ENCODE data around the gene HOXD10.

HOXD10 gene

DNA sequence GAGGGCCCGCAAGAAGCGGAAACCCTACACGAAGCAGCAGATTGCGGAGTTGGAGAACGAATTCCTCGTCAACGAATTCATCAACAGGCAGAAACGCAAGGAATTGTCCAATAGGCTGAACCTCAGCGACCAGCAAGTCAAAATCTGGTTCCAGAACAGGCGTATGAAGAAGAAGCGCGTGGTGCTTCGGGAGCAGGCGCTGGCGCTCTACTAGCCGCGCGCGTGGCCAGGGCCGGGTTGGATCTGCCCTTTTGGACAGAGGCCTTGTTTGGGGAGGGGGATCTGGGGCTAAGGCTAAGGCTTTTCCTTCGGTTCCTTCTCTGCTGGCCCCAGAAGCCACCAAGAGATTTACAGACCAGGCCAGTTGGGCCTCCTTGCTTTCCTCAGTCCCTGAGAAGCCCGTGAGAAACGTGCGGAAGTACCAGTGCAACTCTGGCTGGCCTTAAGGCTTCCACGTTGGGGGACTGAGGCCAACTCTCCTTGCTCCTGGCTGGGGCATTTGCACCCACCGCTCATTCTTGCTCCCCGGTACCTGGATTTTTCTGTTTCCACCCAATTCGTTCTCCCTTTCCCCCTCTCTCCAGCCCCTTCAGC lies 15.9 kb upstream of the HOXD10 start:
- Histone ChIP-seq H3K9me3 (replicated peaks; ENCODE audit: low read length) (no peaks in the 10 kb centered on the region), H3K36me3 (ENCODE audit: insufficient read depth, low read length) (no peaks in the 10 kb centered on the region), H3K27me3 (ENCODE audit: control insufficient read depth, insufficient read depth, low read length) (peaks cover 99% of the 10 kb centered on the region), H3K9ac (ENCODE audit: low read depth, low read length) (no peak overlapping the region), H3K4me2 (ENCODE audit: low read length) (no peak overlapping the region), H3K4me3 (ENCODE audit: low read length) (no peak overlapping the region), H3K4me1 (ENCODE audit: control insufficient read depth, insufficient read depth, low read length) (peaks cover 19% of the 10 kb centered on the region)

DNA sequence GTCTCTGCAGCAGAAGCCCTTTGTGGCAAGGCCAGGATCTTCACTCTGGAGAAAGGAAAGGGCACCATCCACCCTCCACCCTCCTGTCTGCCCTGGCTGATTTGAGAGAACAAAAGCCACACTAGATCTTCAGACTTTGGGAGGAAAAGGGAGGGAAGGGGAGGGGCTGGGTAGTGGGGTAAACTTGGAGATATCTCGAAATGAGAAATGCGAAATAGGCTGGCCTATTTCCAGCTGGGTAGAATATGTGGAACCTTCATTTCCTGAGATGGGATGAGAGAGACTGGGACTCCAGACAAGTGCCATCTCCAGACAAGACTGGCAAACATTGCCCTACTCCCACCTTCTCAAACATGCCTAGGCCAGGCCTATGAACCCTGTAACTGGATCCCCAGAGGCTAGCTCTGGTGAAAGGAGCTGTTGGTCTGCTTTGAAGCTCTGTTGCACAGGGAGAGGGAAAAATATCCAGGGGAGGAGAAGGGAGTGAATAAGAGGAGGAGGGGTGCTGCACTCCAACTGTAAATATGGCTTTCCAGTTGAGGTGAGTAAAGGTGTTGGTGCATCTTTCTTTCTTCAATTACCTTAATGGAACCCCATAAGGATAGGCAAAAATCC lies 15.3 kb upstream of the HOXD10 start:
- Histone ChIP-seq H3K9ac (ENCODE audit: low read depth, low read length) (no peak overlapping the region), H3K4me2 (ENCODE audit: low read length) (no peak overlapping the region), H3K36me3 (ENCODE audit: insufficient read depth, low read length) (no peaks in the 10 kb centered on the region), H3K9me3 (replicated peaks; ENCODE audit: low read length) (no peaks in the 10 kb centered on the region), H3K4me3 (ENCODE audit: low read length) (no peak overlapping the region), H3K27me3 (ENCODE audit: control insufficient read depth, insufficient read depth, low read length) (peaks cover 99% of the 10 kb centered on the region), H3K4me1 (ENCODE audit: control insufficient read depth, insufficient read depth, low read length) (peaks cover 19% of the 10 kb centered on the region)

DNA sequence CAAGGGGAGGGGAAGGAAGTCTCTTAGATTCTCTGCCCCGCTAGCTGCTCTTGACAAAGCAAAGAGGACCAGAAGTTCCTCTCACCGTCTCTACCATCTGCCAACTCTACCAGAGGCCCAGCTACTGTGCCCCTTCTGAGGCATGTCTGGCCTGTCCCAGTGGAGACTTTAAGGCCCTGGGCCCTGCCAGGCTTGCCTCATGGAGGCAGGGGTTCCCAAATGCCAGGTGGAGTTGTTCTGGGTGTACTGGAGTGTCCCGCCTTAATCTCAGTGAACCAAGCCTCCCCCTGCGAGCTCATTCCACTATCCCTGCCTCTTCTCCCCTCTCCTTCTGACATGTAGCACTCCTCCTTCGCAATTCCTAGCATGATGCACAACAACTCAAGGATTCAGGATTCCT lies 14.7 kb upstream of the HOXD10 start:
- Histone ChIP-seq H3K36me3 (ENCODE audit: insufficient read depth, low read length) (no peaks in the 10 kb centered on the region), H3K9ac (ENCODE audit: low read depth, low read length) (no peak overlapping the region), H3K9me3 (replicated peaks; ENCODE audit: low read length) (no peaks in the 10 kb centered on the region), H3K4me2 (ENCODE audit: low read length) (no peak overlapping the region), H3K4me3 (ENCODE audit: low read length) (no peak overlapping the region), H3K27me3 (ENCODE audit: control insufficient read depth, insufficient read depth, low read length) (peaks cover 99% of the 10 kb centered on the region), H3K4me1 (ENCODE audit: control insufficient read depth, insufficient read depth, low read length) (peaks cover 19% of the 10 kb centered on the region)

DNA sequence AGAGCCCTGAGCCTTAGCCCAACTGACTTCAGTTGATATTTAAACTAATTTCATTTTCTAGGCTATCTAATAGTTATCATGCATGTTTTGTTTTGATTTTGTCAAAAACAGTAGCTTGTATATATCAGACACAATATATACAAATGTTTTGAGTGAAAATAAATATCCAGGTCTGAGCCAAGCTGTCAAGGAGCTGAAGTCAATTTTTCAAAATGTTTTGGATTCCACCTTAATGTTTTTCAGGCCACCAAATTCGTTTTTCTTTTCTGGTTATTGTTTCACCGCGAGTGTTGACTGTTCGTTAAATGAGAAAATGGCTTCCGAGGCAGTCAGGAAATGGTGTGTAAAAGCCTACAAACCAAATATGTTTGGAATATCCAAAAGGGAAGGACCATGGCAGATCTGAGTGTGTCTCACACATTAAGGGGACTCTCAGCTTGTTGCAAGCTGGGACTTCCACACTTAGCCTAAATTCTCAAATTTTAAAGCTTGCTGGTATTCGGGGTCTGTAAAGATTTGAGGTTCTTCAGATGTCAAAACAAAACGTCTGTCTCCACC lies 14.2 kb upstream of the HOXD10 start:
- Histone ChIP-seq H3K4me3 (ENCODE audit: low read length) (no peak overlapping the region), H3K27me3 (ENCODE audit: control insufficient read depth, insufficient read depth, low read length) (peaks cover 98% of the 10 kb centered on the region), H3K36me3 (ENCODE audit: insufficient read depth, low read length) (no peaks in the 10 kb centered on the region), H3K4me2 (ENCODE audit: low read length) (no peak overlapping the region), H3K4me1 (ENCODE audit: control insufficient read depth, insufficient read depth, low read length) (peaks cover 19% of the 10 kb centered on the region), H3K9ac (ENCODE audit: low read depth, low read length) (no peak overlapping the region), H3K9me3 (replicated peaks; ENCODE audit: low read length) (no peaks in the 10 kb centered on the region)

DNA sequence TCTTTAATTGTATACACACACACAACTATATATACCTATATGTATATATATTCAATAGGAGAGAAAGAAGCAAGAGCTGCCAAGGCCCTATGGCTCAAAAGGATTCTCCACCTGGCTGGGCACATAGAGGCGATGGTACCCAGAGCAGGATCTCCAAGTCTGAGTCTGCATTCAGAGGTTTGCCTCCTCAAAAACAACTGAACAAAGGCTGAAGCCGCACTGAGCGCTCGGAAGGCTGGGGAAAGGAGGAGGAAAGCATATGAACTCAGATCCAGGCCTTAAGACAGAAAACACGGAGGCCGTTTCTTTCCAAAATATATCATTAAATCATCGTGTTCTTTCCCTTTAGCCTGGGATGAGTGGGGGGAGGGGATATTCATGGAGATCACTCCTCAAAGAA lies 13.4 kb upstream of the HOXD10 start:
- Histone ChIP-seq H3K4me1 (ENCODE audit: control insufficient read depth, insufficient read depth, low read length) (peaks cover 18% of the 10 kb centered on the region), H3K9ac (ENCODE audit: low read depth, low read length) (no peak overlapping the region), H3K27me3 (ENCODE audit: control insufficient read depth, insufficient read depth, low read length) (peaks cover 93% of the 10 kb centered on the region), H3K4me3 (ENCODE audit: low read length) (no peak overlapping the region), H3K4me2 (ENCODE audit: low read length) (no peak overlapping the region), H3K36me3 (ENCODE audit: insufficient read depth, low read length) (no peaks in the 10 kb centered on the region), H3K9me3 (replicated peaks; ENCODE audit: low read length) (no peaks in the 10 kb centered on the region)

DNA sequence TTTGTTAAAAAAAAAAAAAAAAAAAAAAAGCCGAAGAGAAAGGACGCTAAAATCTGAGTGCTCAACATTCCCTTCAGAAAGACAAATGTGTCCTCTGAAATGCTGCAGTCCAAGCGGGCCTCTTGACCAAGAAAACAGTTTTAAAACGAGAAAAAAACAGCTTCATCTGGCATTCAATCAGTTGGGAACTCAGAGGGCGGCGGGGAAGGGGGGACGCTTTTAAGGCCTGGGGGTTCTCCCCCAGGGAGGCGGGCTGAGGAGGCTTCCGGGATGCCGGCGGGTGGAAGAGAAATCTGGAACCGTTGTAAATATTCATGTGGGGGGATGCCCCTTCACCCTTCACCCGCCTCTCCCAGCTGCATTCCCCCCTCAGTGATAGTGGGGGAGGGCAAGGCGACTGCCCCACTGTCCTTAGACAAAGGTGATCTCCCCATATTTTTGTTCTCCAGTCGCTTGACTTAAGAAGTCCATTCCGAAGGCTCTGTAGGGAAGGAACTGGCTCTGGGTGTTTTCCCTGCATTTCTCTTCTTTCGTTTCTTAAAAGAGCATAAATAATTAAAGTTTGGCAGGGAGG lies 12.7 kb upstream of the HOXD10 start:
- H3K27me3 ChIP-seq (ENCODE audit: control insufficient read depth, insufficient read depth, low read length): peaks cover 93% of the 10 kb centered on the region
- peaks cover 18% of the 10 kb centered on the region for H3K4me1 ChIP-seq (ENCODE audit: control insufficient read depth, insufficient read depth, low read length)
- H3K36me3 ChIP-seq (ENCODE audit: insufficient read depth, low read length): no peaks in the 10 kb centered on the region
- H3K4me2 ChIP-seq (ENCODE audit: low read length): peak overlapping the region; percentile 62
- no peak overlapping the region for H3K4me3 ChIP-seq (ENCODE audit: low read length)
- no peak overlapping the region for H3K9ac ChIP-seq (ENCODE audit: low read depth, low read length)
- no peaks in the 10 kb centered on the region for H3K9me3 ChIP-seq (replicated peaks; ENCODE audit: low read length)

DNA sequence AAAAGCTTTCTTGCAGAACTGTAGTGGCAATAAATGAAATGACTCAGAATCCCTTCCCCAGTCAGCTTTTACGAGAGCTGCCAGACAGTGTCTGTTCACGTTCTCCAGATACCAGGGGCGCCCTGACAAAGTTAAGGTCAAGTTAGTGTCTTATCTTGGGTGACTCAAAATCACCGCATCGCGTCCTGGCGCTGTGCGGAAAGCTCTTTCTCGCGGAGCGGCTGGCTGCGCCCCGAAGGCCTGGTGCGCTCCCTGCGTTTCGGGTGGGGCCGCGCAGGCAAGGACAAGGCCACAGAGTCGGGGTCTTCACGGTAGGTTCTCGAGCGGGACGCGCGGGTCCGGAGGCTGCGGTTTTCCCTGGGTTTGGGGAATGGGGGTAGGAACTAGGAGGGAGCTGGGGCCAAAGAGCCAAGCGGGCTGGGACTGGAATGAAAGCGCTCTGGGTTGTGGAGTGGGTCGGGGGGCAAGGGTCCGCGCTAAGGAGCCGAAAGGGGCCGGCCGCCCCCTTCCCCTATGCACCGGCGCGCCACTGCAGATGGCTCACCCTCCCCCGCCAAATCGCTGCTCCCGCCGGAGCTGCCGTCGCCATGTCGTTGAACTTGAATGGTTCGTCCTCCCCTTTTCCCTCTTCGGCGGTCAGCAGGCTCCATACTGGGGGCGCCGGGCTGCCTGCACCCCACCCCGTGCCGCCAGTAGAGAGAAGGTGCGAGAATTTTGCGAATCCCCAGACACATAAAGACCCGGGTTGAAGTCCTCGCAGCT lies 12.1 kb upstream of the HOXD10 start:
- peaks cover 93% of the 10 kb centered on the region for H3K27me3 ChIP-seq (ENCODE audit: control insufficient read depth, insufficient read depth, low read length)
- peak overlapping the region; percentile 62 for H3K4me2 ChIP-seq (ENCODE audit: low read length)
- no peak overlapping the region for H3K9ac ChIP-seq (ENCODE audit: low read depth, low read length)
- peak overlapping the region; percentile 46 for H3K4me3 ChIP-seq (ENCODE audit: low read length)
- no peaks in the 10 kb centered on the region for H3K36me3 ChIP-seq (ENCODE audit: insufficient read depth, low read length)
- no peaks in the 10 kb centered on the region for H3K9me3 ChIP-seq (replicated peaks; ENCODE audit: low read length)
- H3K4me1 ChIP-seq (ENCODE audit: control insufficient read depth, insufficient read depth, low read length): peaks cover 18% of the 10 kb centered on the region

DNA sequence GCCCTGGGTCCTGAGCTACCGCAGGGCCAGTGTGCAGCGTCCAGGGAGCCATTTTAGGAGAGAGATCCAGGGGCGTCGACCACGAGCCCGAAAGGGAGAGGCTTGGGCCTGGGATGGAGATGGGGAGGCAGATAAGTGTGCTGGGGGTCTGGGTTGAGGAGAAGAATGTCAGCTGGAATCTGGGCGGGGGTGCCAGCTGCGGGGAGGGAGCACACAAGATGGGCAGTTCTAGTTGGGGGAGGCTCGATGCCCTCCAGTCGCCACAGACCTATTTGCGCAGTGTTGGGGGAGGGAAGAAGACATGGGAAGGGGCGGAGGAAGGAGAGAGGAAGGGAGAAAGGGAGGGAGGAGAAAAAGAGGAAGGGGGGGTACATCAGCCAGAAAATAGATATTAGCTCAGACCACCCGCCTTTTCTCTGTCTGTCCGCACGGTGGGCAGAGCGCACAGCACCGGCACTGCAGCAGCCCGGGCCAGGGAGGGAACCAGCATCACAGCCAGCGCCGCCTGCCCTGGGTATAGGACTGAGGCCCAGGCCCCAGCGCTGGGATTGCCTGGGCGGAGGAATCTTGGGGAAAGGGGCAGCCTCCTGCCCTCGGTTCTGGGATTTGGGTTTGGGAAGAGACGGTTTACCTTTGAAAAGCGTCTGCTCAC lies 11.4 kb upstream of the HOXD10 start:
- peaks cover 18% of the 10 kb centered on the region for H3K4me1 ChIP-seq (ENCODE audit: control insufficient read depth, insufficient read depth, low read length)
- H3K36me3 ChIP-seq (ENCODE audit: insufficient read depth, low read length): no peaks in the 10 kb centered on the region
- no peak overlapping the region for H3K9ac ChIP-seq (ENCODE audit: low read depth, low read length)
- H3K9me3 ChIP-seq (replicated peaks; ENCODE audit: low read length): no peaks in the 10 kb centered on the region
- H3K27me3 ChIP-seq (ENCODE audit: control insufficient read depth, insufficient read depth, low read length): peaks cover 93% of the 10 kb centered on the region
- peak overlapping the region; percentile 62 for H3K4me2 ChIP-seq (ENCODE audit: low read length)
- H3K4me3 ChIP-seq (ENCODE audit: low read length): peak overlapping the region; percentile 46

DNA sequence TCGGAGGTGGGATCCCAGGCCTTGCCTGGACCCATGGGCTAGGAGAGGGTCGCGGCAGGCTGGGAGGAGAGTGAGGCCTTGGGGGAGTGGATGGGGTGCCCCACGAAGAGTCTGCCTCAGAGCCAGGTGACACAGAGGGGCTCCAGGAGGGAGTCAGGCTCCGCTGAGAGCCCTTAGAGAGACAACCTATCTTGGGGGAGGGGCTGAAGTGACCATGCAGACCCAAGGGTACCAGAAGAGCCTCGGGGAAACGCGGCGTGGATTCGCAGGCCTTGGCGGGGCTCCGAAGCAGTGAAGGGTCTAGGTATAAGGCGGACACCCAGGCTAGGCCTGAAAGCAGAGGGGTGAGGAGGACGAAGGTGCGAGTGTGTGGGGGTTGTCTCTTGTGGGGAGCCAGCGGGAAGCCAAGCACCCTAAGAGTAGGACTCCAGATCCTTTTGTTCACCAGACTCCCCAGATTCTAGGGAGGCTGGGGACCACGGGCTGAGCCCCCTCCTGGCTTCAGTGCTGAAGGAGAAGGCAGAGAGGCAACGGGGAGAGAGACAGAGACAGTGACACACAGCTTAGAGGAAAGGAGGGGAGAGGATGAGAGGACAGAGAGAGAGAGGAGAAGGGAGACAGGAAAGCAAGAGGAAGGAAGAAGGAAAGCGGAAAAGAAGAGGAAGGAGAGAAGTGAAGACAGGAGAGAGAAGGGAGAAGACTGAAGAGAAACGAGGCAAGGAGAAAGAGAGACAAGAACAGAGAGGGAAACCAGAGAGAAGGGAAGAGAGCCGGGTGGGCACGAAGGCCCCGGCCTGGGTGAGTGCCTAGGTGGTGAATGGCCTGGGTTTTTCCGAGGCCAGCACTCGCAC lies 10.6 kb upstream of the HOXD10 start:
- no peak overlapping the region for H3K4me3 ChIP-seq (ENCODE audit: low read length)
- no peaks in the 10 kb centered on the region for H3K9me3 ChIP-seq (replicated peaks; ENCODE audit: low read length)
- no peak overlapping the region for H3K9ac ChIP-seq (ENCODE audit: low read depth, low read length)
- H3K4me2 ChIP-seq (ENCODE audit: low read length): no peak overlapping the region
- peaks cover 93% of the 10 kb centered on the region for H3K27me3 ChIP-seq (ENCODE audit: control insufficient read depth, insufficient read depth, low read length)
- H3K4me1 ChIP-seq (ENCODE audit: control insufficient read depth, insufficient read depth, low read length): peaks cover 18% of the 10 kb centered on the region
- H3K36me3 ChIP-seq (ENCODE audit: insufficient read depth, low read length): no peaks in the 10 kb centered on the region

DNA sequence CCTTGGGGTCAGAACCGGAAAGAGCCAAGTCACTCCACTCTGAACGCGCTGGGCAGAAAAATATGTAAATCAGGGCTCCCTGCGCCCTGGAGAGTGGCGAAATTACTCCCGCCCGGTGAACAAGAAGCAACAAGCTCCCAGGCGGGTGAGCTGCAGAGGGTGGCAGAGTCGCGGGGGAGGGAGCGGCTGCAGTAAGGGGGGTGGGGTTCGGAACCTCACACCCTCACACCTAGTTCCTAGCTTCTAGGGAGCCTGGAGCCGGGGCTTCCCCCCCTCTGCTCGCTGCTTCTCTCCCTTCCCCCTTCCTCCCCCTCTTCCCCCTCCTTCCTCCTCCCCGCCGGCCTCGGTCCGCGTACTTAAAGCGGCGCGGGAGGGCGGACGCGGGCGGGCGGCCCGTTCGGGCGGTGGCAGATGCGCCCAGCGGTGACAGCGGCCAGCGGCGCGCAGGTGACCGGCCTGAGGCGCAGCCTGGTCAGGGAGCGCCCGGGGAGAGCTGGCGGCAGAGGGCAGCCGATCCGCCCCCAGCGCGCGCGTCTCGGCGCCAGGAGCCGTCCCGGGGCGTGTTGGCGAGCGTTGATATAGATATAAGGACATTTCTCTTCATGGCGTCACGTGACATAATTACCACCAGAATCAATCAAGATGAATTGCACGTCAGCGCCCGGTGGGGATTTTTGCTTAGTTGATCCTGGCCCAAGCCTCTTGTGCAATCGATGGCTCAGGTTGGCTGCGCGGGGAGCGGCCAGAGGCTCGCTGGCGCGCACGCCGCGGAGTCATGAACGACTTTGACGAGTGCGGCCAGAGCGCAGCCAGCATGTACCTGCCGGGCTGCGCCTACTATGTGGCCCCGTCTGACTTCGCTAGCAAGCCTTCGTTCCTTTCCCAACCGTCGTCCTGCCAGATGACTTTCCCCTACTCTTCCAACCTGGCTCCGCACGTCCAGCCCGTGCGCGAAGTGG lies 9.7 kb upstream of the HOXD10 start, which contains the start of gene HOXD11:
TSS of gene HOXD11 (plus strand) at position 700 of the 959 bp plus-strand sequence. CDS start at position 776, 76 bp downstream.
- no peaks in the 10 kb centered on the region for H3K36me3 ChIP-seq (ENCODE audit: insufficient read depth, low read length)
- H3K4me3 ChIP-seq (ENCODE audit: low read length): peak within 1 kb of the TSS; percentile 53
- H3K9me3 ChIP-seq (replicated peaks; ENCODE audit: low read length): no peaks in the 10 kb centered on the region
- peaks cover 92% of the 10 kb centered on the region for H3K27me3 ChIP-seq (ENCODE audit: control insufficient read depth, insufficient read depth, low read length)
- H3K4me1 ChIP-seq (ENCODE audit: control insufficient read depth, insufficient read depth, low read length): peaks cover 18% of the 10 kb centered on the region
- H3K9ac ChIP-seq (ENCODE audit: low read depth, low read length): no peak within 1 kb of the TSS
- H3K4me2 ChIP-seq (ENCODE audit: low read length): peak within 1 kb of the TSS; percentile 56

All from skeletal muscle satellite cell (primary cell).